HG02678 (cell line): ENCODE data around the gene LYG2.
"Not testable (repeated sequence)": the region's sequence is repeated elsewhere in the genome, so short reads cannot be mapped to it uniquely, and the experiment has no call there.

Experiments used
- ATAC-seq: cut with Tn5 transposase; IDR thresholded peaks from one replicate; pipeline ENCODE4 v1.9.1; 2021; ENCODE audit warnings: mild to moderate bottlenecking, moderate library complexity; ENCODE audit not compliant: unreplicated experiment

LYG2 gene

GRCh38 chr2:99255491-99256318 is at the start of gene LYG2:
Gene LYG2 (minus strand): TSS chr2:99255666. CDS start chr2:99254260, 1,406 bp downstream.
- no peak for ATAC-seq

- ATAC-seq, result not testable (repeated sequence)
Measured at GRCh38 chr2:99301097-99301496, 45.6 kb upstream of the LYG2 start, which contains the start of gene LYG1. Gene LYG1 (minus strand): TSS chr2:99301197. CDS start chr2:99295670, 5,527 bp downstream.

GRCh38 chr2:99299580-99299979 is 44.1 kb upstream of the LYG2 start:
- ATAC-seq, result no peak

GRCh38 chr2:99297994-99298393 is 42.5 kb upstream of the LYG2 start:
- no peak for ATAC-seq

- no peak for ATAC-seq
Measured at GRCh38 chr2:99285526-99285925, 30.1 kb upstream of the LYG2 start.

GRCh38 chr2:99279969-99280695 is 24.7 kb upstream of the LYG2 start:
- no peak for ATAC-seq

GRCh38 chr2:99278793-99279291 is 23.4 kb upstream of the LYG2 start:
- ATAC-seq, result no peak

GRCh38 chr2:99278195-99278765 is 22.8 kb upstream of the LYG2 start:
- ATAC-seq, result not testable (repeated sequence)

- no peak for ATAC-seq
Measured at GRCh38 chr2:99275882-99276281, 20.4 kb upstream of the LYG2 start.

GRCh38 chr2:99261242-99261641 is 5.8 kb upstream of the LYG2 start:
- no peak for ATAC-seq

GRCh38 chr2:99260184-99260583 is 4.7 kb upstream of the LYG2 start:
- no peak for ATAC-seq

- no peak for ATAC-seq
Measured at GRCh38 chr2:99259465-99259864, 4.0 kb upstream of the LYG2 start.

GRCh38 chr2:99256677-99257076 is 1.2 kb upstream of the LYG2 start:
- ATAC-seq, result no peak

- ATAC-seq, result no peak
Measured at GRCh38 chr2:99249951-99250350, 5.5 kb downstream of the LYG2 start.

- no peak for ATAC-seq
Measured at GRCh38 chr2:99242151-99242550, 13.3 kb downstream of the LYG2 start.

- ATAC-seq, result no peak
Measured at GRCh38 chr2:99240431-99240830, 15.0 kb downstream of the LYG2 start.

GRCh38 chr2:99238599-99238998 is 16.9 kb downstream of the LYG2 start:
- ATAC-seq, result no peak

GRCh38 chr2:99233177-99233576 is 22.3 kb downstream of the LYG2 start:
- ATAC-seq, result not testable (repeated sequence)

GRCh38 chr2:99217929-99218501 is 37.5 kb downstream of the LYG2 start:
- no peak for ATAC-seq

GRCh38 chr2:99216096-99216495 is 39.4 kb downstream of the LYG2 start:
- ATAC-seq, result no peak

- no peak for ATAC-seq
Measured at GRCh38 chr2:99205491-99205890, 50.0 kb downstream of the LYG2 start.
